Mesodermal cell (in vitro differentiated cells): Measurements from ENCODE around the gene ACTN1.

Source experiments
- H3K27ac ChIP-seq: 2 replicates; pipeline ENCODE4 v1.7.0; 2013; ENCODE audit warnings: mild to moderate bottlenecking, low read depth, low read length, moderate library complexity; ENCODE audit not compliant: severe bottlenecking
- H3K36me3 ChIP-seq: 2 replicates; pipeline ENCODE4 v1.7.1; 2013; ENCODE audit warnings: mild to moderate bottlenecking, low read length, moderate library complexity; ENCODE audit not compliant: control insufficient read depth, insufficient read depth
- H3K4me1 ChIP-seq: one replicate; pipeline ENCODE4 v1.7.1; 2013; ENCODE audit warnings: mild to moderate bottlenecking, low read length; ENCODE audit not compliant: insufficient read depth, control insufficient read depth, poor library complexity, severe bottlenecking
- H3K4me3 ChIP-seq: 2 replicates; pipeline ENCODE4 v1.7.0; 2013; ENCODE audit warnings: low read length, control low read depth, mild to moderate bottlenecking; ENCODE audit not compliant: insufficient read depth, poor library complexity, severe bottlenecking; ENCODE audit errors: extremely low read depth
- H3K9me3 ChIP-seq: 2 replicates; pipeline ENCODE4 v1.7.1; 2013; ENCODE audit warnings: mild to moderate bottlenecking, low read length, moderate library complexity; ENCODE audit not compliant: control insufficient read depth
- WGBS, 2 experiments: methylation state at CpG; one replicate each; pipeline ENCODE4 v1.1.5; 2013; ENCODE audit warnings: missing lambda C conversion rate in 2 of 2; ENCODE audit not compliant: insufficient coverage in 2 of 2; 5-methylcytosine and 5-hydroxymethylcytosine counted together

Gene ACTN1

GRCh38 chr14:68951035-68951797, 27.9 kb downstream of the ACTN1 start:
- Histone ChIP-seq H3K4me3 (no peak overlapping the region), H3K9me3 (no peaks in the 10 kb centered on the region), H3K27ac (peak overlapping the region; percentile 82), H3K4me1 (peaks cover 84% of the 10 kb centered on the region), H3K36me3 (peaks cover 70% of the 10 kb centered on the region)
- WGBS, 2 experiments: 85 to 87% methylated on average over 14 to 15 of the region's 19 CpGs

GRCh38 chr14:68950111-68950510, 29.0 kb downstream of the ACTN1 start:
- no peak overlapping the region for H3K27ac ChIP-seq
- 100% methylated on average over 1 of the region's 5 CpGs for WGBS, 2 experiments
- peaks cover 66% of the 10 kb centered on the region for H3K36me3 ChIP-seq
- no peaks in the 10 kb centered on the region for H3K9me3 ChIP-seq
- H3K4me3 ChIP-seq: no peak overlapping the region
- peaks cover 82% of the 10 kb centered on the region for H3K4me1 ChIP-seq

GRCh38 chr14:68949601-68949965, 29.5 kb downstream of the ACTN1 start:
- Histone ChIP-seq H3K9me3 (no peaks in the 10 kb centered on the region), H3K4me3 (no peak overlapping the region), H3K4me1 (peaks cover 86% of the 10 kb centered on the region), H3K27ac (peak overlapping the region; percentile 52), H3K36me3 (peaks cover 60% of the 10 kb centered on the region)
- WGBS, 2 experiments: 80 to 89% methylated on average over 1 of the region's 2 CpGs

DNA sequence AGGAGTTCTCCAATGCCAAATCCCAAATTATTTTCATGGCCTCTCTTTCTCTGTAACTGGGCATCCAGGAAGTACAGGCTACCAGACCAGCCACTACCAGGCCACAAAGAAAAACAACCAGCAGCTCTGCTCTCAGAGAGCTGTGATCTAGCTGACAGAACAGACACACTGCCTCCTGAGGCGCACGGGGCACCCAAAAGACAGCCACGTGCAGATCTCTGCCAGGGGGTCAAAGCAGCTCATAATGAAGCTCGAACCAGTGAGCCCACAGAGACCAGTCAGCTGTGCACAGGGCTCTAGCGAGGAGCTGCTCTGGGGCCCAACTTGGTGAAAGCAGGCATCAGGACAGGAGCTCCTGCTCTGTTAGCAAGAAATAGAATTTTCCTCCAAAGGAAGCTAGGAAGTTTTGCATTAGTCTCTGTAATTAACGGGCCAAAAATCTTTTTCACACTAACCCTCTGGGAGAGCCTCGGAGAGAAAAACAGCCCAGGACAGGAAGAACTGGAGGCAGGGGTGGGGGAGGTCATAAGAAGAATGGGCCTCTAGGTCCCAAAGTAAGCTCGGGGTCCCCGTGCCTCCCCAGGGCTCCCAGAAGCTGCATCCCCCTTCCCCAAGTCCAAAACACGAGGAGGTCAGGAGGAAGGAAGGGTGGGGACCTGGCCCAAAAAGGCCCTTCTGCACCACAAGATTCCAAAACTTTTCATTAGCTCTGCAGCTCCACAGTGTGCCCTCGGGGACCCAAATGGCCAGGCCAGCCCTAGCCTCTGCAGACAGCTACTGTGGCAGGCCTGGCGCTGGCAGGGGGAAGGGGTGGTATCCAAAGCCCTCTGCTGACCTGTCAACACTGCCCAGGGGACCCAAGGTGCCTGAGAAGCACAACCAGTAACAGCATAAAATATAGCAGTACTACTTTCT, 30.2 kb downstream of the ACTN1 start:
- peaks cover 89% of the 10 kb centered on the region for H3K4me1 ChIP-seq

GRCh38 chr14:68947802-68948201, 31.3 kb downstream of the ACTN1 start:
- peaks cover 89% of the 10 kb centered on the region for H3K4me1 ChIP-seq
- H3K27ac ChIP-seq: no peak overlapping the region

More for the DNA sequence above, 30.2 kb downstream of the ACTN1 start:
- whole genome bisulfite sequencing, 2 experiments: 84 to 85% methylated on average over 7 to 9 of the region's 12 CpGs
- Histone ChIP-seq H3K4me3 (no peak overlapping the region), H3K9me3 (no peaks in the 10 kb centered on the region), H3K27ac (peak overlapping the region; percentile 52), H3K36me3 (peaks cover 60% of the 10 kb centered on the region)

DNA sequence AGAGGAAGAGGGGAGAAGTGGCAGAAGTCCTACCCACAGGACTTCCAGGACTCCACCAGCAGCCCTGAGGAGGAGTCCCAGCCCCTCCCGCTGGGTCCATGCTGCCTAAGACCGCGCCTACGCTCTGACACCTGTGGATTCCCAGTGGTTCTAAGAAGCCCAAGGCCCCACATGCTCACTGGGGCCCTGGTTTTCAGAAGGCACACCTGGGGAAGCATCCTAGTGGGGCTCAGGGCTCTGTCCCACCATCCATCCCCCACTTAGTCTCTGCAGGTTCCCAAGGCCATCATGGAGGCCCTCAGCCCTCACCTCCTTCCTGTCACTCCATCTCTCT, 32.6 kb downstream of the ACTN1 start:
- WGBS, 2 experiments: 93 to 95% methylated on average over 3 to 4 of the region's 4 CpGs
- Histone ChIP-seq H3K27ac (no peak overlapping the region), H3K4me3 (no peak overlapping the region), H3K36me3 (peaks cover 49% of the 10 kb centered on the region), H3K9me3 (no peaks in the 10 kb centered on the region), H3K4me1 (peaks cover 89% of the 10 kb centered on the region)

More at GRCh38 chr14:68947802-68948201, 31.3 kb downstream of the ACTN1 start:
- Histone ChIP-seq H3K36me3 (peaks cover 58% of the 10 kb centered on the region), H3K4me3 (no peak overlapping the region), H3K9me3 (no peaks in the 10 kb centered on the region)
- 86 to 90% methylated on average over 1 to 2 of the region's 8 CpGs for WGBS, 2 experiments

DNA sequence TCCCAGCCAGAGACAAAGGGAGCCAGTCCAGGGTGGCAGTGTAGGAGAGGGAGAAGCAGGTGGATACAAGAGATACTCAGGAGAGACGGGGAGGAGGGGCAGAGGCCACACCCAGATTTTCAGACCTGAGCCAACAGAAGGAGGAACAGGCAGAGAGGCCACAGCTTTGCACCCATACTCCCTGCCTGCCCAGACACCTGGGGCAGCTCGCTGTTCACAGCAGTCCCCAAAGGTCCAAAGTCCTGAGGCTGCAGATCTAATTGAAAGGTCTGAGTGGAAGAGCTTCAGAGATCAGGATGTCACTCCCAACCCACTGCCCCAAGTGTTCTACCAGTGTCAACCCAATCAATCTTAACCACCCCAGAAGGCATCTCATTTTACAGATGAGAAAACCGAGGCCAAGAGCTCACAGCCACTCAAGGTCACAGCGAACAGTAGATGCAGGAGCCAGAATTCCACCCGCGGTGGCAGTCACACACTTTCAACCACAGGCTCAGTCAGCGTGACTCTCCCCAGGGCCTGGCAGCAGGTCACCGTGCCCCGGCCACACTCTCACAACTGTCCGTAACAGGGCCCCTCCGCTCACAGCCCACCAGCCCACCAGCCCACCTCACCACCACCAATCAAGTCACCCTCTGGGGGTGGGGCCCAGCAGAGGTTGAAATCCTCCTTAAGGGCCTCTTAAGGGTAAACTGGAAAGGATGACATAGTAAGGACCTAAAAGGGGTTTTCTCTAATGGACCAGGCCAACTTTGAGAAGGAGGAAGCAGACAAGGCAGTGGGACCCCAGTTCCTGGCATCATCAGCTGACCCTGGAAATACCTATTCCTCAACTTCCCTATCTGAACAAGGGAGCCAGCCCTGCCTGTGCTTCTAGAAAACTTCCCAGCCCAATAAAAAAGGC, 33.3 kb downstream of the ACTN1 start:
- no peaks in the 10 kb centered on the region for H3K9me3 ChIP-seq
- peaks cover 89% of the 10 kb centered on the region for H3K4me1 ChIP-seq
- 86 to 93% methylated on average over 6 to 10 of the region's 11 CpGs for WGBS, 2 experiments
- no peak overlapping the region for H3K4me3 ChIP-seq
- no peak overlapping the region for H3K27ac ChIP-seq
- peaks cover 46% of the 10 kb centered on the region for H3K36me3 ChIP-seq

GRCh38 chr14:68945190-68945584, 33.9 kb downstream of the ACTN1 start:
- H3K4me1 ChIP-seq: peaks cover 94% of the 10 kb centered on the region
- 92 to 94% methylated on average over 2 to 4 of the region's 4 CpGs for WGBS, 2 experiments
- H3K4me3 ChIP-seq: no peak overlapping the region
- no peaks in the 10 kb centered on the region for H3K9me3 ChIP-seq
- H3K27ac ChIP-seq: no peak overlapping the region
- peaks cover 46% of the 10 kb centered on the region for H3K36me3 ChIP-seq

- H3K4me1 ChIP-seq: peaks cover 91% of the 10 kb centered on the region
- H3K4me3 ChIP-seq: no peak overlapping the region
- peaks cover 43% of the 10 kb centered on the region for H3K36me3 ChIP-seq
- WGBS, 2 experiments: 87 to 94% methylated on average over 4 to 5 of the region's 6 CpGs
- H3K27ac ChIP-seq: peak overlapping the region; percentile 84
- H3K9me3 ChIP-seq: no peaks in the 10 kb centered on the region
These were observed 34.9 kb downstream of the ACTN1 start for GRCh38 chr14:68944162-68944561.

GRCh38 chr14:68943107-68943506, 36.0 kb downstream of the ACTN1 start:
- H3K4me3 ChIP-seq: no peak overlapping the region
- 90 to 93% methylated on average over 6 to 10 of the region's 10 CpGs for WGBS, 2 experiments
- peaks cover 93% of the 10 kb centered on the region for H3K4me1 ChIP-seq
- H3K27ac ChIP-seq: peak overlapping the region; percentile 84
- peaks cover 48% of the 10 kb centered on the region for H3K36me3 ChIP-seq
- H3K9me3 ChIP-seq: no peaks in the 10 kb centered on the region
